SU-DHL-6 (cell line): Measurements from ENCODE around the gene NHP2.

Experiments
- EZH2phosphoT487 ChIP-seq: fragments of 200-600 bp; sonication (generic), shearing (Covaris generic); conservative IDR thresholded peaks from 2 replicates; pipeline ENCODE4 v1.6.1; 2018; ENCODE audit warnings: mild to moderate bottlenecking, antibody characterized with exemption, low read length, moderate library complexity, mixed read lengths
- TF ChIP-seq, protein P1 (sequence below): fragments of 200-600 bp; sonication (generic); IDR thresholded peaks from one replicate; pipeline ENCODE4 v1.5.1; 2017; ENCODE audit warnings: antibody characterized with exemption, mild to moderate bottlenecking, low read length, moderate library complexity; ENCODE audit not compliant: insufficient read depth, poor library complexity, severe bottlenecking

GRCh38 chr5:178174456-178174855 is 20.8 kb upstream of the NHP2 start:
- TF ChIP-seq, protein P1, sequence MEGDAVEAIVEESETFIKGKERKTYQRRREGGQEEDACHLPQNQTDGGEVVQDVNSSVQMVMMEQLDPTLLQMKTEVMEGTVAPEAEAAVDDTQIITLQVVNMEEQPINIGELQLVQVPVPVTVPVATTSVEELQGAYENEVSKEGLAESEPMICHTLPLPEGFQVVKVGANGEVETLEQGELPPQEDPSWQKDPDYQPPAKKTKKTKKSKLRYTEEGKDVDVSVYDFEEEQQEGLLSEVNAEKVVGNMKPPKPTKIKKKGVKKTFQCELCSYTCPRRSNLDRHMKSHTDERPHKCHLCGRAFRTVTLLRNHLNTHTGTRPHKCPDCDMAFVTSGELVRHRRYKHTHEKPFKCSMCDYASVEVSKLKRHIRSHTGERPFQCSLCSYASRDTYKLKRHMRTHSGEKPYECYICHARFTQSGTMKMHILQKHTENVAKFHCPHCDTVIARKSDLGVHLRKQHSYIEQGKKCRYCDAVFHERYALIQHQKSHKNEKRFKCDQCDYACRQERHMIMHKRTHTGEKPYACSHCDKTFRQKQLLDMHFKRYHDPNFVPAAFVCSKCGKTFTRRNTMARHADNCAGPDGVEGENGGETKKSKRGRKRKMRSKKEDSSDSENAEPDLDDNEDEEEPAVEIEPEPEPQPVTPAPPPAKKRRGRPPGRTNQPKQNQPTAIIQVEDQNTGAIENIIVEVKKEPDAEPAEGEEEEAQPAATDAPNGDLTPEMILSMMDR = no peak
- TF ChIP-seq EZH2phosphoT487 = no peak
